Brain microvascular endothelial cell (primary cell): Measurements from ENCODE around the gene ZC3H10.
A peak's percentile ranks its signal among the peaks of the same experiment; 100 is the strongest.
"Not testable (repeated sequence)": the region's sequence is repeated elsewhere in the genome, so short reads cannot be mapped to it uniquely, and the experiment has no call there.

Experiments used
- DNase-seq: peaks from one replicate; pipeline ENCODE4 v3.0.0-alpha.2; 2020
- H3K27ac ChIP-seq: fragments of 250-450 bp; sonication (Bioruptor Pico); 2 replicates; pipeline ENCODE4 v1.5.1; 2020; ENCODE audit warnings: mild to moderate bottlenecking, moderate library complexity
- H3K27me3 ChIP-seq: fragments of 250-450 bp; sonication (Bioruptor Pico); replicated peaks from 2 replicates; pipeline ENCODE4 v1.5.1; 2020; ENCODE audit warnings: mild to moderate bottlenecking
- H3K36me3 ChIP-seq: fragments of 250-450 bp; sonication (Bioruptor Pico); replicated peaks from 2 replicates; pipeline ENCODE4 v1.5.1; 2020; ENCODE audit warnings: mild to moderate bottlenecking
- H3K4me3 ChIP-seq: 2 replicates; pipeline ENCODE4 v1.5.1; 2011; ENCODE audit warnings: low read depth, mild to moderate bottlenecking, control low read depth, low read length, moderate library complexity
- CTCF ChIP-seq: IDR thresholded peaks from 2 replicates; pipeline ENCODE4 v1.5.1; 2011; ENCODE audit warnings: low read depth, mild to moderate bottlenecking, moderate library complexity, low read length, control low read depth, inconsistent platforms; ENCODE audit errors: missing control alignments
- in situ Hi-C: cut with HindIII; loops from 2 replicates; pipeline ENCODE4 v1.10.0; 2017; ENCODE audit warnings: low sequenced_read_pairs, low pct_ligation_motif_present

The ZC3H10 gene

GRCh38 chr12:56117778-56118687, at the start of gene ZC3H10:
ZC3H10 (plus strand) TSS chr12:56118266; CDS start chr12:56120563, 2,297 bp downstream.
- Histone ChIP-seq H3K27me3 (no peaks in the 10 kb centered on the region), H3K27ac (peak within 1 kb of the TSS; percentile 82), H3K4me3 (peak within 1 kb of the TSS; percentile 98), H3K36me3 (peaks cover 18% of the 10 kb centered on the region)
- peak; percentile 99 for DNase-seq
- TF ChIP-seq CTCF: peak; percentile 61
- in situ Hi-C loops: loop anchor here (5.0 kb wide), 1 partner anchor 69 kb away; the partner anchor contains the start of gene SMARCC2

GRCh38 chr12:56071648-56072047, 46.4 kb upstream of the ZC3H10 start:
- Histone ChIP-seq H3K27ac (no peak overlapping the region), H3K27me3 (no peaks in the 10 kb centered on the region), H3K4me3 (no peak overlapping the region), H3K36me3 (no peaks in the 10 kb centered on the region)
- TF ChIP-seq CTCF: no peak
- peak; percentile 40 for DNase-seq
- in situ Hi-C loops: no loop called here

- Histone ChIP-seq H3K27me3 (no peaks in the 10 kb centered on the region), H3K4me3 (no peak overlapping the region), H3K27ac (no peak overlapping the region), H3K36me3 (no peaks in the 10 kb centered on the region)
- no peak for TF ChIP-seq CTCF
- DNase-seq: no peak
- in situ Hi-C loops: no loop called here
These were observed 43.7 kb upstream of the ZC3H10 start for GRCh38 chr12:56074396-56074795.

- H3K4me3 ChIP-seq, H3K27ac ChIP-seq, H3K36me3 ChIP-seq, in situ Hi-C loops, DNase-seq, H3K27me3 ChIP-seq: not testable (repeated sequence)
These were observed 40.1 kb upstream of the ZC3H10 start for GRCh38 chr12:56077966-56078365.

GRCh38 chr12:56078427-56078826, 39.6 kb upstream of the ZC3H10 start:
- in situ Hi-C loops: no loop called here
- Histone ChIP-seq H3K36me3 (no peaks in the 10 kb centered on the region), H3K4me3 (no peak overlapping the region), H3K27ac (no peak overlapping the region), H3K27me3 (peaks cover 10% of the 10 kb centered on the region)
- DNase-seq: no peak
- no peak for TF ChIP-seq CTCF

- Histone ChIP-seq H3K27me3 (peaks cover 10% of the 10 kb centered on the region), H3K4me3 (peak overlapping the region; percentile 61), H3K36me3 (no peaks in the 10 kb centered on the region), H3K27ac (no peak overlapping the region)
- peak; percentile 83 for DNase-seq
- in situ Hi-C loops: no loop called here
- peak; percentile 84 for TF ChIP-seq CTCF
These were observed 38.9 kb upstream of the ZC3H10 start for GRCh38 chr12:56078931-56079722.
